CD1c-positive myeloid dendritic cell (primary cell): ENCODE measurements around the gene PDGFB.
A peak's percentile ranks its signal among the peaks of the same experiment; 100 is the strongest.
"Not testable (repeated sequence)": the region's sequence is repeated elsewhere in the genome, so short reads cannot be mapped to it uniquely, and the experiment has no call there.

Experiments used
- DNase-seq: peaks from one replicate; pipeline ENCODE4 v3.0.0-alpha.2; 2016; ENCODE audit errors: extremely low spot score

The PDGFB gene

GRCh38 chr22:39227542-39228272, 17.1 kb downstream of the PDGFB start:
- DNase-seq: no peak

- DNase-seq: no peak
Observed at GRCh38 chr22:39226353-39226752, 18.4 kb downstream of the PDGFB start.

GRCh38 chr22:39225591-39225990, 19.2 kb downstream of the PDGFB start:
- DNase-seq: no peak

- no peak for DNase-seq
Observed at GRCh38 chr22:39224550-39224949, 20.2 kb downstream of the PDGFB start.

- DNase-seq: no peak
Observed at GRCh38 chr22:39223091-39223710, 21.6 kb downstream of the PDGFB start.

- DNase-seq: no peak
Observed at GRCh38 chr22:39221999-39222686, 22.6 kb downstream of the PDGFB start.

GRCh38 chr22:39220890-39221850, 23.6 kb downstream of the PDGFB start:
- no peak for DNase-seq

- no peak for DNase-seq
Observed at GRCh38 chr22:39220450-39220849, 24.3 kb downstream of the PDGFB start.

GRCh38 chr22:39219071-39220039, 25.4 kb downstream of the PDGFB start:
- DNase-seq: peak; percentile 38

- not testable (repeated sequence) for DNase-seq
Observed at GRCh38 chr22:39218432-39218831, 26.4 kb downstream of the PDGFB start.

- DNase-seq: no peak
Observed at GRCh38 chr22:39216143-39216490, 28.7 kb downstream of the PDGFB start.

- DNase-seq: peak; percentile 29
Observed at GRCh38 chr22:39215426-39216142, 29.2 kb downstream of the PDGFB start.

- no peak for DNase-seq
Observed at GRCh38 chr22:39215070-39215396, 29.7 kb downstream of the PDGFB start.

GRCh38 chr22:39214383-39215069, 30.3 kb downstream of the PDGFB start:
- no peak for DNase-seq

- DNase-seq: no peak
Observed at GRCh38 chr22:39214006-39214382, 30.8 kb downstream of the PDGFB start.

GRCh38 chr22:39212721-39213376, 31.9 kb downstream of the PDGFB start:
- no peak for DNase-seq

GRCh38 chr22:39209756-39210155, 35.0 kb downstream of the PDGFB start:
- DNase-seq: no peak

- no peak for DNase-seq
Observed at GRCh38 chr22:39208013-39208680, 36.6 kb downstream of the PDGFB start.
